IPS DF 4.7 (cell line): ENCODE measurements around the gene POLR1E.
"Not testable (repeated sequence)": the region's sequence is repeated elsewhere in the genome, so short reads cannot be mapped to it uniquely, and the experiment has no call there.

Experiments
- DNase-seq: peaks from one replicate; pipeline ENCODE4 v3.0.0-alpha.2; 2013; ENCODE audit warnings: low spot score; ENCODE audit errors: extremely low read depth

The POLR1E gene

GRCh38 chr9:37501957-37502596 is 16.3 kb downstream of the POLR1E start:
- DNase-seq = no peak

- no peak for DNase-seq
Observed at GRCh38 chr9:37503736-37504135, 18.0 kb downstream of the POLR1E start.

GRCh38 chr9:37504605-37505004 is 18.9 kb downstream of the POLR1E start:
- no peak for DNase-seq

DNA sequence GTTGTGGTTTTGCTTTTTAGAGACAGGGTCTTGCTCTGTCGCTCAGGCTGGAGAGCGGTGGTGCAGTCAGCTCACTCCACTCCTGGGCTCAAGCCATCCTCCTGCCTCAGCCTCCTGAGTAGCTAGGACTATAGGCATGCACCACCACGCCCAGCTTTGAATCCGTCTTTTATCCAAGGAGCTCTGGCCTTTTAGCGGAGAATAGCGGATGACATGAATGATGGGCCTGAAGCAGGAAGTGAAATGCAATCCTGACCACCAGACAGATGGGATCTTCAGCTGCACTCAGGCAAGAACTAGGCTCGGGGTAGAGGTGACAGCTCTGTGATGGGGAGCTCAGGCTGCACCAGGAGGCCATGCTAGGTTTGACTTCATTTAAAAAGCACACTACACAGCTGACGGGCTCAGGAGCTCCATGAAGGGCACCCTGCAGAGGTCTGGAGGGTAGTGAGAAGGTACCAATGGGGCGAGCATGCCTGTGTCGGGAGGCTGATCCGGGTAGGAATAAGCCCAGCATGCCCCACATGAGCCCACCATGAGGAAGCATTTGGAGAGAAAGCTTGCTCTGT is 21.9 kb downstream of the POLR1E start:
- DNase-seq = no peak

DNA sequence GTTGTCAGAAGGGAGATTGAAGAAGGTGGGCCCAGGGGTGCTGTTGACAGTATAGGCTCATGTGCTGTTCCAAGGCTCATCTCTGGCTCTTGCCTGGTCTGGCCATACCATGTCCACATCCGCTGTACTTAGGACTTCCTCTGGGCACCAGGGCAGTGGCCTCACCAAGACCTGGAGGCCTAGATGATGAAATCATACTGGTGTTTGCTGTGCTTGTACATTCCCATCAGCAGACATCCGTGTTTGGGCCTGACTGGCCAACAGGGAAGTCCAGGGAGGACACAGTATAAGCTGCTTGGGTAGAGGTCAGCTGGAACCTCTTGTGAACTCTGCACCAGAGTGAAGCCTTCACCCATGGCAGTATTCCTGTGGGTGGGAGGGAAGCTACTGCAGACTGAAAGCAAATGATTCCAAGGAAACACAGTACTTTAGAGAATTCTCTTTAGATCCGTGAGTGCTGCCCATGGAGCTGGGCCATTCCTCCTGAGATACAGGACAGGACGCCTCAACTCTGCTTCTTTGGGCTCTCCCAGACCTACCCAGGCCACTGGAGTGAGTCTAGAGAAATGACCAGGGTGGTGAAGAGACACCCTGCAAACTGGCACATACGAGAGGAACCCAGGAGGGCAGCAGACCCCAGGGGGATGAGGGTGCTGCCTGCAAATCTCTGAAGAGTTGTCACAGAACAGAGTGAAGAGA is 22.5 kb downstream of the POLR1E start:
- DNase-seq = no peak

DNA sequence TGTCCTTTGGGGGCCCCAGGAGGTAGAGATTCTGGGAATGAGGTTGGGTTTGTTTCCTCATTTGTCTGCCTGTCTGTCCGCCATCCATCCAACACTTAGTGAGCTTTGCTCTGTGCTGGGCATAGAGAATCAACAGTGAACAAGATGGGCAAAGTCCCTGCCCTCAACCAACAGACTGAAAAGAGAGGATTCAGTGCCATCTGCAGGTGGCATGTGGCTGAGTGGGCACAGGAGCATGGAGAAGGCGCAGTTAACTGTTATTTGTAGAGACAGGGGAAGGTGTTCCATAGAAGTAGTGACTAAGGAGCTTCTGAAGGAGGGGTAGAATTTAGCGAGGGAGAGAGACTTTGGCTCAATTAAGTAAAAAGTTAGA is 23.1 kb downstream of the POLR1E start:
- no peak for DNase-seq

DNA sequence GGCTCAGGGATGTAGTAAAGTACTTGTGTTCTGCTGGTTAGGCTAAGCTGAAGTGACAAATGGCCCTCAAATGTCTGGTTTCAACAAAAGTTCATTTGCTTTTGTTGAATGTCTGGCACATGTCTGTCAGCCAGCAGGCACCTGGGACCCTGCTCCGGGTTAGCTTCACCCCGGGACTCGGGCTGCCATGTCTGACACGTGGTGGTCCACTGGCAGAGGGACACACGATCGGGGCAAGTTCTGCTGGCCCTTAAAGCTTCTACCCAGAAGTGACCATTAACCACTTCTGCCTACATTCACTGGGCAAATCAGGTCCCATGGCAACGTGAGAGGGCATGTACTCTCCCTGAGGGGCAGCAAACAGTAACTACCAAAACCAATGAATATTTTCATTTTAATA is 23.8 kb downstream of the POLR1E start:
- no peak for DNase-seq

GRCh38 chr9:37510053-37510452 is 24.3 kb downstream of the POLR1E start:
- DNase-seq = not testable (repeated sequence)

- DNase-seq = peak; percentile 38
Observed at GRCh38 chr9:37511016-37512010, 25.6 kb downstream of the POLR1E start.

- DNase-seq = no peak
Observed at GRCh38 chr9:37512437-37512836, 26.7 kb downstream of the POLR1E start.

DNA sequence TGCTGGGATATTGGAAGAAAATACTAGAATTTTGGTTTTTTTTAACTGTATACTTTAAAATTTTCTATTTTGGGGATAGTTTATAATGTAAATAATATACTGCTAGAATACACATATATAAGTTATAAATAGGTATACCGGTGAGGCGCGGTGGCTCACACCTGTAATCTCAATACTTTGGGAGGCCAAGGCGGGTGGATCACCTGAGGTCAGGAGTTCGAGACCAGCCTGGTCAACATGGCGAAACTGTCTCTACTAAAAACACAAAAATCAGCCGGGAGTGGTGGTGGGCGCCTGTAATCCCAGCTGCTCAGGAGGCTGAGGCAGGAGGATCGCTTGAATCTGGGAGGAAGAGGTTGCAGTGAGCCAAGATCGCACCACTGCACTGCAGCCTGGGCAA is 28.7 kb downstream of the POLR1E start:
- not testable (repeated sequence) for DNase-seq

DNA sequence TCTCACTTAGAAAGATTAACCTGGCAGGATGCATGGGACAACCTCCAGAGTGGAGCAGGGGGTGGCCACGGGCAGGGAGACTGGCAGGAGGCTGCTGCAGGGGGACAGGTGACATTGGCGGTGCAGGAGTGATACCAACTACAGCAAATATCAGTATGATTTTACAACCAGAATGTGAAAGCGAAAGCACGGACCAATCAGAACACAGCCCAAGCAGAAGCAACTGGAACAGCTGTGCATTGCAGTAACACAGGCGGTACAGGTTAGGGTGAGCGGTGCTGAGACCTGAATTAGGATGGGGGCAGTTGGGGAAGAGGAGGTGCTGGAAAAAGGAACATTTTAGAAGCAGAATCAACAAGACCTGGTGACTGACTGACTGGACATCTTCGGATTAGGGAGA is 29.3 kb downstream of the POLR1E start:
- no peak for DNase-seq

DNA sequence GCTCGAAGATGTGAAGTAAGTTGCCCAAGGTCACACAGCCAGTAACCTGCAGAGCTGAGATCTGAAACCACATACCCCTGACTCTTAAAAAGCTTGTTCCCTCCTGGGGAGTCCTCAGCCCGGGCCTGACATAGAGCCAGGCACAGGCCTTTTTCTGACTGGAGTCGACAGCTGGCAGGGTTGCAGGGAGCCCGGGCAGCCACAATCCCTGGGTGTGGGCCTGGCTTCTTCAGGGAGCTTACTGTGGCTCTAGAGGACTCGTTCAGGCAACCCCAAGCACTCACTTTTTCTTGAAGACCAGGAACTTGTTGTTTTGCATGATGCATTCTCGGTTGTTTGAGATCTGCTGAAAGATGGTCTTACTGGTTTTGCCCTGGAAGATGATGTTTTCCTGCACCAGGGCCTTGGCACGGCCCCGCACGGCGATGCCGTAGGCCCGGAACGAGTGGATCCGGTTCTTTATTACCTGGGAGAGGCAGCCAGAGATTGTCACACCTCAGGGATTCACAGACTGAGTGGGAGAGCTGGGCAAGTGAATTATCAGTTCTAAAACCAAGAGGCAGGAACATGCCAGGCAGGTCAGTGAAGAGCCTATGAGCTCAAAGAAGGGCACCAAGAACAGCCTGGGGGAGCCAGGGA is 30.0 kb downstream of the POLR1E start:
- no peak for DNase-seq

DNA sequence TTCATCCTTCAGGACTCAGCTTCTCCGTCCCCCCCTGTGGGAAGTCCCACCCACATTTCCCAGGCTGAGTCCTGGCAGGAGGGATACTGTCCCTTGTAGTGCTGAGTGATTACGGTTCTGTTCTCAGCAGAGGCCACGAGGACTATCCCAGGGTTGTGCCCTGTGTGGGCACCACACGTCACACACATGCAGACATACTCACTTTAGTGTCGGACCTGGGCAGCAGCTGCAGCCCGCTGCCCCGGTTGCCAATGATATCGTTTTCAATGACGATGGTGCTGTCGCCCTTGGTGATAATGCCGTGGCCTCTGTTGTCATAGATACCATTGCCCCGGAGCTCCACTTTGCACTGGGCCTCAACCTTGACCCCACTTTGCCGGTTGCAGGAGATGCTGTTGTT is 32.2 kb downstream of the POLR1E start:
- DNase-seq = no peak

- no peak for DNase-seq
Observed at GRCh38 chr9:37520641-37521040, 34.9 kb downstream of the POLR1E start.

GRCh38 chr9:37521111-37521510 is 35.4 kb downstream of the POLR1E start:
- DNase-seq = no peak

- DNase-seq = no peak
Observed at GRCh38 chr9:37522971-37523370, 37.2 kb downstream of the POLR1E start.

DNA sequence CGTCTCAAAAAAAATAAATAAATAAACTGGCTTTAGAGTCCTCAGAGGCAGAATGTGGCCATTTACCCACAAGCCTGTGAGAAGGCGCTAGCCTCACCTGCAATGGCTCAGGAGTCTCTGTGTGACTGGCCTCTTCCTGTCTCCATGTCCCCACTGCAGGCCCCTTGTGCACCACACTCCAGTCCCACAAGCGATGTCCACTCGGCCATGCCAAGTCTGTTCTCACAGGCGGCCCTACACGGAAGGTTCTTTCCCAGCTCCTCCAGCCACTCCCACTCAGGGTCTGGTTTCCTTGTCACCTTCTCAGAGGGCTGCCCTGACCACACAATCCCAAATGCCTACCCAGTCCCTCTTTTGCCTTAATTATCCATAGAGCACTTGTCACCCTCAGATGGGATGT is 38.2 kb downstream of the POLR1E start:
- no peak for DNase-seq

DNA sequence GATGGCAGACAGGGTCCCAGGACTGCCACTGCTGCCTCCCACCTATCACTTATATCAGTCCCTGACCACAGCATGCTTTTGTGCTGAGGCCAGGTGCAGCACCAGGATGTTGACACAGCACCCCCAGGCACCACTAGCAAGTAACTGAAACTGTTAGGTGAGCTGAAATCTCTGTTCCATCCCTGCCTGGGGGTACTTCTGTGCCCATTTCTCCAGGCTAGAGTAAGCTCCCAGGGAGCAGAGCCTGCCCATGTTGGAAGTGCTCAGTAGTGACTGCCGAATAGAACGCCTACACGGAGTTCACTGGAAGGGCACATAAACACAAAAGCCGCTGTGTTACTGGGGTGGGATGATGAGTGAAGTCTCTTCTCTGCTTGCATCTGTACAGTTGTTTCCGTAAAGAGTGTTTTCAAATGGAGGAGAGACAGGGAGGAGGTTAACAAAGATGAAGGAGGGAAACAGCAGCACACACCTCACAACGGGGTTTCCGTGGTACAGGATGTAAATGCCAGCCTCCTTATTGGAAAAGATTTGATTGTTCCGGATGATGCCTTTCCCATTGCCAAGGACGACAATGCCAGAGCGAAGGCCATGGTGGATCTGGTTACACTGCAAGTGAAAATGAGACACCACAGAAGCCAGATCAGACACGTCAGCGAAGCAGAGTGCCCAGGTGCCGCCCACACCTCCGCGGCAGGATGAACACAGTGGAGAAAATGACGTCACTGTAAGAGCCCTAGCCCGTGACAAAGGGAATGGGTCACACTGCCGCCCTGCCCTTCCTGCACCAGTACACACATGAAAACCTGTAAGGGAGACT is 43.1 kb downstream of the POLR1E start:
- no peak for DNase-seq

GRCh38 chr9:37531699-37532098 is 46.0 kb downstream of the POLR1E start:
- DNase-seq = no peak
